Stimulated activated CD4-positive, alpha-beta T cell treated with anti-CD3 and anti-CD28 coated beads, Interleukin-15, amount 100 ng/mL, for 1 hour (primary cell): ENCODE data around the gene SLC66A3.
A peak's percentile ranks its signal among the peaks of the same experiment; 100 is the strongest.

Experiments
- DNase-seq, 2 donors: peaks; one replicate each; pipeline ENCODE4 v3.0.0-alpha.2; 2020; ENCODE audit warnings: low read depth in 1 of 2, low spot score in 1 of 2

SLC66A3 gene

DNA sequence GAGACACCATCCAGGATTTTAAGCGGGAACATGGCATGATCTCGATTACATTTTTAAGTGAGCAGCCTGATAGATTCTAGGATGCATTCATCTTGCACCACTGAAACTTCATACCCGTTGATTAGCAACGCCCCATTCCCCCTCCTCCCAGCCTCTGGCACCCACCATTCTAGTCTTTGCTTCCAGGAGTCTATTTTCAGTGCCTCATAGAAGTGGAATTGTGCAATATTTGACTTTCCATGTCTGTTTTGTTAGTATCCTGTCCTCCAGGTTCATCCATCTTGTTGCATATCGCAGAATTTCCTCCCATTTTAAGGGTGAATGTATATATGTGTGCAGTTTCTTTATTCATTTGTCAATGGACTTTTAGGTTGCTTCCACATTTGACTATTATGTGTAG lies 20.9 kb upstream of the SLC66A3 start:
- DNase-seq = no peak

GRCh38 chr2:11140492-11140891 lies 14.8 kb upstream of the SLC66A3 start:
- DNase-seq = no peak

DNA sequence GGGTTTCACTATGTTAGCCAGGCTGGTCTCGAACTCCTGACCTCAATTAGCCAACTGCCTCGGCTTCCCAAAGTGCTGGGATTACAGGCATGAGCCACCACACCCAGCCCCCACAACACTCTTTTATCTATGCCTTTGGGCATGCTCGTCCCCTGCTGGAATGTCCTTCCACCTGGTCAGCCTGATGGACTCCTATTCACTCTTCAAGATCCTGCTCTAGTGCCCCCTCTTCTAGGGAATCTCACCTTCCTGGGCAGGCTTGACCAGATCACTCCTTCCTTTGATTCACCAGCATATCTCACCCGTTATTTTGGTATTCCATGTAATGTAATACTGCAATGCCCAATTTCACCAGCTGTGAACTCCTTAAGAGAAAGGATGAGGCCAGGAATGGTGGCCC lies 13.9 kb upstream of the SLC66A3 start:
- DNase-seq = no peak

DNA sequence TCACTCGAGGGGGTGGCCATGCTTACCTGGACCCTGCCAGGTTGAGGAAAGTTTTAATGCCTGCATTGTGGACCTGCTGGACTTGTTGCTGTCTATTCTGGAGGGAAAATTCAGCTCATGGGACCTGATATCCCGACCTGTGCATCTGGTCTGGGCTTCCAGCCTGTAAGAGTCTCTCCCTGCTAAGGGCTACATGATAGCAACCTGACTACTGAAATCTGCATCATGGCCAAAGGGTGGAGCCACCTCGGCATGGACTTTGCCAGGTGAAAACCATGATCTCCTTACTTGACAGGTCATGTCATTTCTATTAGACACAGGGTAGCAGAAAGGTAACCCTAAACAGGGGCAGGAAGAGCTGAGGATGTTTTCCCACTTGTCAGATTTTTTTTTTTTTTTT lies 12.9 kb upstream of the SLC66A3 start:
- DNase-seq = no peak

- DNase-seq = no peak
Measured at GRCh38 chr2:11142987-11143386, 12.3 kb upstream of the SLC66A3 start.

- DNase-seq = no peak
Measured at GRCh38 chr2:11144077-11144737, 11.1 kb upstream of the SLC66A3 start.

GRCh38 chr2:11144738-11145079 lies 10.6 kb upstream of the SLC66A3 start:
- no peak for DNase-seq

DNA sequence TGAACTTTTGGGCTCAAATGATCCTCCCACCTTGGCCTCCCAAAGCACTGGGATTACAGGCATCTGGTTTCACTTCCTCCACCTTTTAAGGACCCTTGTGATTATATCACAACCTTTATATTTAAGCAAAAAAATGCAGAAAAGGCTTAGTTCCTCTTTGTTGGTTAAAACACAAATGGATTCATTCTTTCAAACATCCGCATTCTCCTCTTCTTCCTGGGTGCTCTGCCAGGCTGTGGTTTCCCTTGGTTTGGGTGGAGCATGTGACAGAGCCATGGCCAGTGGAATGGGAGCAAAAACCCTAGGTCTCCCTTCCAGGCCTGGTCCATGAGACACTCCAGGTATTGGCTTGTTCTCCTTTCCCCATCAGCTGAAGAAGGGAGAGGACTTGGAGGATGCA lies 9.9 kb upstream of the SLC66A3 start:
- no peak for DNase-seq

- no peak for DNase-seq
Measured at GRCh38 chr2:11146076-11146475, 9.2 kb upstream of the SLC66A3 start.

DNA sequence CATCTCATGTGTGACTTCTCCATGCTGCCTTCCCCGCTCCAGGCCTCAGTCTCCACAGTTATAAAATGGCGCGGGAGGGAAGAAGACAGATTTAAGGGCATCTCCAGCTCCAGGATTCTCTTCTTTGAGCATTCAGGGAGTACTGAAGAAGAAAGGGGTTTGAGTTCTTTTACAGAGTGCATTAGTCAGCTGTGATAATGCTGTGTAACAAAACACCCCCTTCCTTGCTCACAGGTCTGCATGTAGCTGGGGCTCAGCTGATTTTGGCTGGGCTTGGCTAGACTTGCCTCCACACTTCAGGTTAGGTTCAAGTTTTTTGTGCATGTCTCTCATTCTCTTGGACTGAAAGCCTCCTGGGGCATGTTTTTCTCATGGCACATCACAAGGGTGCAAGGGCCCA lies 8.0 kb upstream of the SLC66A3 start:
- no peak for DNase-seq

- no peak for DNase-seq
Measured at GRCh38 chr2:11152591-11152990, 2.7 kb upstream of the SLC66A3 start.

GRCh38 chr2:11154016-11154922 lies 998 bp upstream of the SLC66A3 start:
- no peak for DNase-seq

- DNase-seq = peak; percentile 97
Measured at GRCh38 chr2:11154923-11155380, 315 bp upstream of the SLC66A3 start.

- DNase-seq = no peak
Measured at GRCh38 chr2:11156396-11157075, 1.3 kb downstream of the SLC66A3 start.

DNA sequence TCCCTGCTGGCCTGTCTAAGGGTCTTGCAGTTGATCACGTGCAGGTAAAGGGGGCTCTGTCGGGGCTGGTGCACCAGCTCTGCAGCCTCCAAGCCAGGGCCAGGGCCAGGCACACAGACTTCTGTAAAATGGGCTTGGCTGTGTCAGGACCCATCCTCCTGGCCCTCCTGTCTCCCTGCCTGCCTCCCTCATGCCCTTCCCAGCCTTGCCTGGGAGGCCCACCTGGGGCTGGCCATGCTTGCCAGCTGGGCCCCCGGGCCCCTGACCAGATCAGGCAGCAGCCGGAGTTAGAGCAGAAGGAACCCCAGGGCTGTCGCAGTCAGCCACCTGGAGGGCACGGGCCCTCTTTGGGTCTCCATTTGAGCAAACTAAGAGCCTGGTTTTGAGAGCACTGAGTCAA lies 2.0 kb downstream of the SLC66A3 start:
- DNase-seq = no peak

DNA sequence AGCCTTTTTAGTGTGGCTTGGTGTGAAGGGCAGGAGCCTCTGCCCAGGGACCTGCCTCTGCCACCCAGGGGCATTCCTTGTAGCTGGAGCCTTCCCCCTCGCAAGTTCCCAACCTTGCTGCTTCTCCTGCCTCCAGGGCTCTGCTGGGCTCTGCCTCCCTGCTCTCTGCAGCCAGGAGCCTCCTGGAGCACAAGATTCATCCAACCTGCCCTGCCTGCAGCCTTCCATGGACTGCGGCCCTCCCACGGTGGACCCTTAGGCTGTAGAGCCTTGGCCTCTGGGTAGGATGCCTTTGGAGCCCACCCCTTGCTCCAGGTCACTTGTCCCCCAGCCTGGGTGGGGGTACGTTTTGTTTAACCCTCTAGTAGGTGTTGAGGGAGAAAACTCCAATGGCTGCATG lies 2.5 kb downstream of the SLC66A3 start:
- DNase-seq = no peak

DNA sequence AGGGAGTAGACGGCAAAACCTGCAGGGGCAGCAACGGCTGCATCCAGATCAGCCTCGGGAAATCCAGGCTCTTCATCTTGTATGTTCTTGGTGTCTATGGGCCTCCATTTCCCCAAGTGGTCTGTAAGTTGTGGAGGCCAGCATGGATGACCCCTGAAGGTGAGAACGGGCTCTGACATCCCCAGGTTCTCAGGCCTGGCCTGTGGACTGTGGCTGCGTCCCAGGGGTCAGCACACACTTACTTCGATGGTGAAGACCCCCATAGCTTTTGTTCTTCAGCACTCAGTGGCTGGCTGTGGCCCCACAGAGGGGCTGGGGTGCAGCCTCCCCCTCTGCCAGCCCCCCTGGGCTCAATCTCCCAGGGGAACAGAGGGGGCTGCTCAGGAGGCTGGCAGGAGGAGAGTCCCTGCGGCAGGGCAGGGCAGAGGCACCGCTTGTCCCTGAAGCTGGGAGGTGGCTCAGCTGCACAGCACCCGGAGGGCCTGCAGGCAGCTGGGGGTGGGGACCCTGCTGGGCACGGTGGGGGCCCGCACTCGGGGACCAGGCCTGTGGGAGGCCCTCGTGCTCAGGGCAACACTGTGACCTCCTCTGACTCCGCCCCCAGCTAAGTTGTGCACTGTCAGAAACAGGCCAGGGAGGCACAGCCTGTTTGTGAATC lies 3.8 kb downstream of the SLC66A3 start:
- no peak for DNase-seq

DNA sequence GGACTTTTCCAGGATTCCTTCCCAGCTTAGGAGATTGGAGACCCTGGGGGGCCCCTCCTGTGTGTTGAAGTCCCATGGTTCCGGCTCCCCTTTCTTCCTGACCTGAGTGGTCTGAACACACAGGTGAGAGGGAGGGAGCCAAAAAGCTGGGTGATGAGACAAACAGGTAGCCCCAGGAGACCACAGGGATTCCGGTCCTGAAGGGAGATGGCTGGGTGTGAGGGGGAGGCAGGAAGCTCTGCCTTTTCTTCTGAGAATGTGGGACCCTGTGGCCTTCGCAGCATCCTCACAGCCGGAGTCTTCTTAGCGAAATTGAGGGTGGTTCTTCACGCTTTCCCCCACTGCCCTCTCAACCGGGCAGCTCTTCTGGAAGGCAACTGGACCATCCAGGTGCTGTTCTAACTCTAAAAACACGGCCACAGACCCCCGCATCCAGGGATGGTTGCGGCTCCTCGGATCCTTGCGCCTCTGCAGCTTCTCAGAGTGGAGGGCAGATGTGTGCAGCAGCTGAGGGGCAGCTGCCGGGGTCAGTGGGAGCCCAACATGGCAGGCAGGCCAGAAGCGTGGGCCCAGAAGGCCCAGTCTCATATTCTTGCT lies 4.4 kb downstream of the SLC66A3 start:
- DNase-seq = no peak

DNA sequence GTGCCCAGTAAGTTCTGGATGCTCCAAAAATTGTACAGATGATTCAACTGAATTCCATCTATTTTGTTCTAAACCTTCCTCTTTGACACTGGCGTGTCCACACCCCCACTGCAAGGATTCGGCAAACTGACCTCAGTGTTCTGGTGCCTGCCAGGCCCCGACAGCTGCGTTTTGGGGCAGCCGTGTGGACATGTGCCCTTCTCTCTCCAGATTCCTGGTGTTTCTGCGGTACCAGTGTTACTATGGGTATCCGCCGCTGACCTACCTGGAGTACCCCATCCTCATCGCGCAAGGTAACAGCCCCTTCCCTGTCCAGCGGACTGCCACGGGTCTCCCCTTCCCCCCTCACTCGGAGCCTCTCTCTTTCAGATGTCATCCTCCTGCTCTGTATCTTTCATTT lies 5.0 kb downstream of the SLC66A3 start:
- no peak for DNase-seq

- no peak for DNase-seq
Measured at GRCh38 chr2:11160731-11161455, 5.6 kb downstream of the SLC66A3 start.
